Adrenal gland (tissue), 12 donors: ENCODE measurements around the gene KCNJ8. TPM values are rescaled to one million over a fixed set of nuclear protein-coding genes. Genes with fewer than 3 reads are reported as not detected.
A peak's percentile ranks its signal among the peaks of the same experiment; 100 is the strongest.

Source experiments
- DNase-seq, 7 donors: peaks; one replicate each; pipeline ENCODE4 v3.0.0-alpha.2; 2019 to 2020
- H3K27ac ChIP-seq, 5 donors: fragments of 200-600 bp; sonication (generic) in 4 of 5; 1 replicate in 3 of 5; 2 replicates in 2 of 5; pipeline versions ENCODE4 v1.5.1 to v1.8.0; 2016 to 2020; ENCODE audit warnings: mild to moderate bottlenecking in 1 of 5
- H3K27me3 ChIP-seq: fragments of 200-600 bp; 2 replicates; pipeline ENCODE4 v1.8.0; 2021
- H3K36me3 ChIP-seq, 2 donors: fragments of 200-600 bp; replicated peaks in 1 of 2; 1 replicate in 1 of 2; 2 replicates in 1 of 2; pipeline versions ENCODE4 v1.5.1 to v1.8.0; 2018 to 2022
- H3K4me1 ChIP-seq, 2 donors: fragments of 200-600 bp; replicated peaks in 1 of 2; 1 replicate in 1 of 2; 2 replicates in 1 of 2; pipeline versions ENCODE4 v1.5.1 to v1.8.0; 2018 to 2021
- H3K4me3 ChIP-seq, 4 donors: fragments of 200-600 bp; sonication (generic) in 3 of 4; one replicate each; pipeline ENCODE4 v1.5.1; 2016 to 2018
- H3K9me3 ChIP-seq, 3 donors: fragments of 200-600 bp; sonication (generic) in 1 of 3; replicated peaks in 1 of 3; 1 replicate in 2 of 3; 2 replicates in 1 of 3; pipeline versions ENCODE4 v1.5.1 to v1.8.0; 2016 to 2021
- POLR2A ChIP-seq, 2 donors: fragments of 450-650 bp; IDR thresholded peaks; one replicate each; pipeline ENCODE4 v1.6.1; 2017; ENCODE audit warnings: antibody characterized with exemption in 2 of 2, mild to moderate bottlenecking in 2 of 2, moderate library complexity in 1 of 2
- WGBS, 4 donors: extraction: QIAGEN DNeasy Blood & Tissue Kit in 2 of 4; methylation state at CpG; one replicate each; pipeline versions ENCODE4 v1.1.5 to v1.1.7; 2013 to 2017; 5-methylcytosine and 5-hydroxymethylcytosine counted together
- intact Hi-C, 2 donors: fragments of 100-400 bp; cut with DNase I; formaldehyde crosslinking; loops; one replicate each; pipeline versions ENCODE4 v1.14.1 to v1.15.0; 2022 to 2023
- polyA plus RNA-seq, 3 donors: library from polyadenylated mRNA; stranded (reverse); fragments of 200-250 nt in 2 of 3; fragments of 350-450 nt in 1 of 3; fragmentation: Illumina TruSeq in 1 of 3; extraction: RNeasy Lipid Tissue Mini Kit (QIAGEN cat#74804) in 1 of 3; gene quantifications; one replicate each; pipeline ENCODE4 v1.2.3, GENCODE V29; 2013 to 2014
- total RNA-seq, 9 donors: library from RNA; depleted of rRNA in 4 of 9; stranded (reverse); fragments of >200 nt in 4 of 9; fragments of 120-200 nt in 1 of 9; fragmentation: NEBNext Ultra II Directional in 1 of 9; extraction: Animal tissue kit (Norgen Biotek cat#: 25700) in 1 of 9; gene quantifications; one replicate each; pipeline versions ENCODE4 v1.1.0 to v1.2.4, GENCODE V29; 2013 to 2023
- TF ChIP-seq, protein P1 (sequence below), 6 experiments: fragments of 450-650 bp in 4 of 6; fragments of 200-600 bp in 2 of 6; sonication (generic) in 1 of 6; IDR thresholded peaks; 1 replicate in 5 of 6; 2 replicates in 1 of 6; pipeline versions ENCODE4 v1.5.1 to v1.8.0; 2016 to 2021; ENCODE audit warnings: antibody characterized with exemption in 6 of 6, mild to moderate bottlenecking in 2 of 6, moderate library complexity in 1 of 6
- donor health status: healthy with polysubstance abuse.
- donor health status: Bipolar disorder and iron deficiency.
- donor health status: DM: yes; HTN: yes; CAD: no.
- donor health status: DM: no; HTN: no; CAD: no.
- donor health status: DM: no; HTN: no; CAD: no.
- donor health status: DM: yes; HTN: yes; CAD: no.

The KCNJ8 gene
- total and polyA plus RNA-seq, 12 donors: 7.9 to 70.5 (median 30.7) TPM

DNA sequence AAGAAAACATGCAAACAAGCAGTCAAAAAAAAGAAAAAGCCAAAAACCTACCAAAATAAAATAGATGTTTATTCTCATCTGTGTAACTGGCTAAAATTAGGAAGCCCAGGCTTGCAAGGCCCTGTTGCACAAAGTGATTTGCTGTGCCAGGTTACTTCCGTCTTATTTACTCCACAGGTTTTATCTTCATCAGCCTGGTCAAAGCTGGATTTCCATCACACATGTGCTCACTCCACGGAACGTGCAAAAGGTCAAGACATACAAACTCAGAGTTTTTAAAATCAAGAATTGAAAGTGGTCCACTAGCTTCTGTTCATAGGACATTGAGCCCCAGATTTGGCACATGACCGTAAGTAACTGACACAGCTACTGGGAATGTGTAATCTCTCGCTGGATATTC lies 14.8 kb downstream of the KCNJ8 start:
- intact Hi-C loops: no loop called here
- H3K9me3 ChIP-seq: no peaks in the 10 kb centered on the region

DNA sequence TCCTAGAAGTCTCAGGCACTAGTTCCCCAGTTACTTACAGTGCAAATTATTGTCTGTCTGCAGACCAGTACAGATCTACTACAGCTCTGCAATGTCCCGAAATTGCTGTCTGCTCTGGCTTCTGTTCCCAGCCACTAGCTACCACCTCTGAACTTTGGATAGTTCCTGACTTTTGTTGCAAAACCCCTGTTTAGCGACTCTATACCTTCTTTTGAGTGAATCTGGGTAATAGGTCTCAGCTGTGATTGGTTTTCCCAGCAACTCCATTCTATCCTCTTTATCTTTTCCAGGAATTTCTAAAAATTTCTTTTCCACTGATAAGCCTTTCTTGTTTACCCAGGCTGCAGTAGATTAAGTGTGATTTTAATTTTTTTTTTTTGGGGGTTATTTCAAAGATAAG lies 16.8 kb downstream of the KCNJ8 start:
- peaks cover 8 to 16% of the 10 kb centered on the region in 2 donors for H3K4me1 ChIP-seq
- no peaks in the 10 kb centered on the region for H3K27me3 ChIP-seq
- TF ChIP-seq POLR2A (IDR thresholded peaks at IDR 0.05): no peak
- TF ChIP-seq, protein P1, sequence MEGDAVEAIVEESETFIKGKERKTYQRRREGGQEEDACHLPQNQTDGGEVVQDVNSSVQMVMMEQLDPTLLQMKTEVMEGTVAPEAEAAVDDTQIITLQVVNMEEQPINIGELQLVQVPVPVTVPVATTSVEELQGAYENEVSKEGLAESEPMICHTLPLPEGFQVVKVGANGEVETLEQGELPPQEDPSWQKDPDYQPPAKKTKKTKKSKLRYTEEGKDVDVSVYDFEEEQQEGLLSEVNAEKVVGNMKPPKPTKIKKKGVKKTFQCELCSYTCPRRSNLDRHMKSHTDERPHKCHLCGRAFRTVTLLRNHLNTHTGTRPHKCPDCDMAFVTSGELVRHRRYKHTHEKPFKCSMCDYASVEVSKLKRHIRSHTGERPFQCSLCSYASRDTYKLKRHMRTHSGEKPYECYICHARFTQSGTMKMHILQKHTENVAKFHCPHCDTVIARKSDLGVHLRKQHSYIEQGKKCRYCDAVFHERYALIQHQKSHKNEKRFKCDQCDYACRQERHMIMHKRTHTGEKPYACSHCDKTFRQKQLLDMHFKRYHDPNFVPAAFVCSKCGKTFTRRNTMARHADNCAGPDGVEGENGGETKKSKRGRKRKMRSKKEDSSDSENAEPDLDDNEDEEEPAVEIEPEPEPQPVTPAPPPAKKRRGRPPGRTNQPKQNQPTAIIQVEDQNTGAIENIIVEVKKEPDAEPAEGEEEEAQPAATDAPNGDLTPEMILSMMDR (IDR thresholded peaks at IDR 0.05): no peak
- H3K27ac ChIP-seq: no peak overlapping the region
- intact Hi-C loops: no loop called here
- no peaks in the 10 kb centered on the region for H3K9me3 ChIP-seq
- 66 to 81% (median 71%) methylated on average over 2 of the region's 2 CpGs for WGBS, 4 donors
- no peak overlapping the region for H3K4me3 ChIP-seq
- DNase-seq: no peak
- no peaks in the 10 kb centered on the region for H3K36me3 ChIP-seq

More for the DNA sequence above, 14.8 kb downstream of the KCNJ8 start:
- H3K4me3 ChIP-seq: no peak overlapping the region
- WGBS, 4 donors: 83 to 94% (median 93%) methylated on average over 5 of the region's 5 CpGs
- H3K27me3 ChIP-seq: no peaks in the 10 kb centered on the region
- TF ChIP-seq POLR2A (IDR thresholded peaks at IDR 0.05): no peak
- TF ChIP-seq, protein P1 (IDR thresholded peaks at IDR 0.05): no peak
- no peaks in the 10 kb centered on the region for H3K36me3 ChIP-seq
- H3K4me1 ChIP-seq: peaks cover 8 to 16% of the 10 kb centered on the region in 2 donors
- no peak for DNase-seq
- no peak overlapping the region for H3K27ac ChIP-seq

DNA sequence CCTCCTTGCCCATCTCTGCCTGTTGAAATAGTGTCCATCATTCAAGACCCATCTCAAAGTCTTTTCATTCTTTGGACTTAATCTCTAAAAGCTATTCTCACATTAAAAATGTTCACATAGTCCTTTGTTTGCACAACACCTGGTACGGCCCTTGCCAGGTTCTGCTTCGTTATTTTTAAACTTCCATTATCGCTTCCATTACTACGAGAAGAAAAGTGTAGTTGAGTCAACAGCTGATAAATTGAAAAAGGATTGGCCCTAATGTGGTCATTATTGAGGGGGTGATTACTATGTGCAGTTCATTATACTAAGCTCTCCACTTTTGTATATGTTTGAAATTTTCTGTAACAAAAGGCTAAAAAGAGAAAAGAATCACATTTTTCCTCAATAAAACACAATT lies 17.8 kb downstream of the KCNJ8 start:
- Histone ChIP-seq H3K27ac (no peak overlapping the region), H3K36me3 (no peaks in the 10 kb centered on the region), H3K4me3 (no peak overlapping the region), H3K27me3 (no peaks in the 10 kb centered on the region), H3K9me3 (no peaks in the 10 kb centered on the region), H3K4me1 (peaks cover 6 to 14% of the 10 kb centered on the region in 2 donors)
- no peak for DNase-seq
- intact Hi-C loops: no loop called here
- 93 to 99% (median 95%) methylated on average over 4 of the region's 4 CpGs for WGBS, 4 donors
- TF ChIP-seq, protein P1 (IDR thresholded peaks at IDR 0.05): no peak
- no peak for TF ChIP-seq POLR2A (IDR thresholded peaks at IDR 0.05)

DNA sequence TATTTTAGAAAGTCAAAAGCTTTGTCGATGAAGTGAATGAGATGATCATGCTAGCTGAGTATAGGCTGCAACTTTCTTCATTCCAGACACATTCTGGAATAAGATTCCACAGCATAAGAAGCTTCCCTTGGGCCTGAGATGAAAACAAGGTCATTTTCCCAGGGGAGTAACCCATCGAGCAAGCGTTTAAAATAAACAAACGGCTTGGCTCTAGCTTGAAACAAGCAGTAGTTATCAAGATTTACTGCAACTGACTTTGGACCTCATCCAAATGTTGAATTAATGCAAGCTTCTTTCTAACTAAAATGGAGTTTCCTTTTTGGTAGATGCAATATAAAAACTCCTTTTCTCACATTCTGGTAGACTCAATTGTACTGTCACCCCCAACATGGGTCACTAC lies 23.0 kb downstream of the KCNJ8 start:
- intact Hi-C loops: no loop called here
- Histone ChIP-seq H3K4me1 (peaks cover 9 to 14% of the 10 kb centered on the region in 2 donors), H3K4me3 (no peak overlapping the region), H3K27ac (peak overlapping the region in 1 of 5 donors; percentile 4), H3K36me3 (no peaks in the 10 kb centered on the region), H3K27me3 (no peaks in the 10 kb centered on the region), H3K9me3 (no peaks in the 10 kb centered on the region)
- peak in 2 of 7 donors; percentile 8 to 48 for DNase-seq
- WGBS, 4 donors: 15 to 18% (median 16%) methylated on average over 4 of the region's 4 CpGs
- no peak for TF ChIP-seq POLR2A (IDR thresholded peaks at IDR 0.05)
- TF ChIP-seq, protein P1 (IDR thresholded peaks at IDR 0.05): no peak
